Measurements from ENCODE around the gene FNIP1. TPM values are rescaled to one million over a fixed set of nuclear protein-coding genes. Genes with fewer than 3 reads are reported as not detected.
A peak's percentile ranks its signal among the peaks of the same experiment; 100 is the strongest.

The FNIP1 gene
- polyA plus RNA-seq, 1 of the 3 experiments (the other 2 are of a cell fraction) = 2.4 TPM

GRCh38 chr5:131610198-131611063 lies 186.4 kb downstream of the FNIP1 start:
- 37% methylated on average over 5 of the region's 6 CpGs for WGBS (ENCODE audit: low lambda C conversion rate)
- H3F3A ChIP-seq (replicated peaks; ENCODE audit: insufficient read depth) = peaks cover 20% of the 10 kb centered on the region
- no peaks in the 10 kb centered on the region for H3K9me2 ChIP-seq
- no peak overlapping the region; the same call in 1 of the 2 replicates for H3K9ac ChIP-seq
- peak overlapping the region; percentile 25 for H3K4me2 ChIP-seq
- no peak overlapping the region for H2AFZ ChIP-seq (ENCODE audit: low read depth)
- no peaks in the 10 kb centered on the region for H3K9me3 ChIP-seq
- no peak overlapping the region for H3K4me3 ChIP-seq (ENCODE audit: low read depth in 2 of 2, low read length in 1 of 2)
- no peaks in the 10 kb centered on the region for H4K20me1 ChIP-seq (ENCODE audit: insufficient read depth)
- H3K79me2 ChIP-seq (ENCODE audit: insufficient read depth) = peaks cover 87% of the 10 kb centered on the region
- DNase-seq = no peak
- no peaks in the 10 kb centered on the region for H3K36me3 ChIP-seq (replicated peaks in 1 of 2; ENCODE audit: control insufficient read depth in 1 of 2, insufficient read depth in 2 of 2, low read length in 1 of 2)
- peak overlapping the region; percentile 16 to 72; a peak in 3 of 4 replicates for H3K27ac ChIP-seq (ENCODE audit: low read depth in 2 of 2, low read length in 1 of 2)
- no peaks in the 10 kb centered on the region for H3K27me3 ChIP-seq (ENCODE audit: insufficient read depth)
- CTCF ChIA-PET = interaction anchor here (0.5 to 0.6 kb wide), 2 partner anchors 81 to 396 kb away, joined by 3 read pairs; no protein-coding TSS in a partner anchor
- TF ChIP-seq NRF1 (IDR thresholded peaks at IDR 0.05; ENCODE audit: low read depth, low read length) (no peak), RCOR1 (IDR thresholded peaks at IDR 0.05; ENCODE audit: low read length) (no peak), TEAD4 (IDR thresholded peaks at IDR 0.05; ENCODE audit: borderline replicate concordance, insufficient read depth) (peak; percentile 80; the same call in 1 of the 2 replicates), SIN3A (IDR thresholded peaks at IDR 0.05; ENCODE audit: borderline replicate concordance, low read depth, low read length) (no peak), NFIC (IDR thresholded peaks at IDR 0.05; ENCODE audit: borderline replicate concordance) (no peak), USF1 (IDR thresholded peaks at IDR 0.05; ENCODE audit: borderline replicate concordance, low read depth) (no peak), CHD2 (IDR thresholded peaks at IDR 0.05; ENCODE audit: low read length, partially characterized antibody) (no peak), FOSL2 (IDR thresholded peaks at IDR 0.05; ENCODE audit: borderline replicate concordance, low read depth) (peak; percentile 59; the same call in 1 of the 2 replicates), TCF12 (IDR thresholded peaks at IDR 0.05) (peak; percentile 46; the same call in 1 of the 2 replicates), YY1 (IDR thresholded peaks at IDR 0.05; ENCODE audit: low read depth) (no peak; the same call in 1 of the 2 replicates), IRF3 (IDR thresholded peaks at IDR 0.05; ENCODE audit: low read depth, low read length) (no peak), FOXJ3 (CRISPR knock-in tag; IDR thresholded peaks at IDR 0.05) (no peak), EP300 (IDR thresholded peaks at IDR 0.05; ENCODE audit: borderline replicate concordance in 1 of 2, low read depth in 1 of 2, low read length in 1 of 2) (0 out of 4 replicates have a peak, but pooled peaks of 1 of the 2 experiments have one; percentile 40), JUND (IDR thresholded peaks at IDR 0.05) (peak; percentile 60), TAF1 (IDR thresholded peaks at IDR 0.05; ENCODE audit: borderline replicate concordance, low read depth, low read length) (no peak), POLR2AphosphoS5 (IDR thresholded peaks at IDR 0.05; ENCODE audit: low read depth, low read length) (no peak), GATA2 (CRISPR knock-in tag; IDR thresholded peaks at IDR 0.05) (no peak)
- TF ChIP-seq, protein P1, sequence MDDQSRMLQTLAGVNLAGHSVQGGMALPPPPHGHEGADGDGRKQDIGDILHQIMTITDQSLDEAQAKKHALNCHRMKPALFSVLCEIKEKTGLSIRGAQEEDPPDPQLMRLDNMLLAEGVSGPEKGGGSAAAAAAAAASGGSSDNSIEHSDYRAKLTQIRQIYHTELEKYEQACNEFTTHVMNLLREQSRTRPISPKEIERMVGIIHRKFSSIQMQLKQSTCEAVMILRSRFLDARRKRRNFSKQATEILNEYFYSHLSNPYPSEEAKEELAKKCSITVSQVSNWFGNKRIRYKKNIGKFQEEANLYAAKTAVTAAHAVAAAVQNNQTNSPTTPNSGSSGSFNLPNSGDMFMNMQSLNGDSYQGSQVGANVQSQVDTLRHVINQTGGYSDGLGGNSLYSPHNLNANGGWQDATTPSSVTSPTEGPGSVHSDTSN (IDR thresholded peaks at IDR 0.05) = peak; percentile 57
- TF ChIP-seq, protein P2, sequence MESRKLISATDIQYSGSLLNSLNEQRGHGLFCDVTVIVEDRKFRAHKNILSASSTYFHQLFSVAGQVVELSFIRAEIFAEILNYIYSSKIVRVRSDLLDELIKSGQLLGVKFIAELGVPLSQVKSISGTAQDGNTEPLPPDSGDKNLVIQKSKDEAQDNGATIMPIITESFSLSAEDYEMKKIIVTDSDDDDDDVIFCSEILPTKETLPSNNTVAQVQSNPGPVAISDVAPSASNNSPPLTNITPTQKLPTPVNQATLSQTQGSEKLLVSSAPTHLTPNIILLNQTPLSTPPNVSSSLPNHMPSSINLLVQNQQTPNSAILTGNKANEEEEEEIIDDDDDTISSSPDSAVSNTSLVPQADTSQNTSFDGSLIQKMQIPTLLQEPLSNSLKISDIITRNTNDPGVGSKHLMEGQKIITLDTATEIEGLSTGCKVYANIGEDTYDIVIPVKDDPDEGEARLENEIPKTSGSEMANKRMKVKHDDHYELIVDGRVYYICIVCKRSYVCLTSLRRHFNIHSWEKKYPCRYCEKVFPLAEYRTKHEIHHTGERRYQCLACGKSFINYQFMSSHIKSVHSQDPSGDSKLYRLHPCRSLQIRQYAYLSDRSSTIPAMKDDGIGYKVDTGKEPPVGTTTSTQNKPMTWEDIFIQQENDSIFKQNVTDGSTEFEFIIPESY (IDR thresholded peaks at IDR 0.05; ENCODE audit: borderline replicate concordance, low read depth) = 0 out of 2 replicates have a peak, but pooled peaks have one; percentile 15
- TF ChIP-seq, protein P3, sequence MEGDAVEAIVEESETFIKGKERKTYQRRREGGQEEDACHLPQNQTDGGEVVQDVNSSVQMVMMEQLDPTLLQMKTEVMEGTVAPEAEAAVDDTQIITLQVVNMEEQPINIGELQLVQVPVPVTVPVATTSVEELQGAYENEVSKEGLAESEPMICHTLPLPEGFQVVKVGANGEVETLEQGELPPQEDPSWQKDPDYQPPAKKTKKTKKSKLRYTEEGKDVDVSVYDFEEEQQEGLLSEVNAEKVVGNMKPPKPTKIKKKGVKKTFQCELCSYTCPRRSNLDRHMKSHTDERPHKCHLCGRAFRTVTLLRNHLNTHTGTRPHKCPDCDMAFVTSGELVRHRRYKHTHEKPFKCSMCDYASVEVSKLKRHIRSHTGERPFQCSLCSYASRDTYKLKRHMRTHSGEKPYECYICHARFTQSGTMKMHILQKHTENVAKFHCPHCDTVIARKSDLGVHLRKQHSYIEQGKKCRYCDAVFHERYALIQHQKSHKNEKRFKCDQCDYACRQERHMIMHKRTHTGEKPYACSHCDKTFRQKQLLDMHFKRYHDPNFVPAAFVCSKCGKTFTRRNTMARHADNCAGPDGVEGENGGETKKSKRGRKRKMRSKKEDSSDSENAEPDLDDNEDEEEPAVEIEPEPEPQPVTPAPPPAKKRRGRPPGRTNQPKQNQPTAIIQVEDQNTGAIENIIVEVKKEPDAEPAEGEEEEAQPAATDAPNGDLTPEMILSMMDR (IDR thresholded peaks at IDR 0.05) = no peak
- H3K4me1 ChIP-seq (ENCODE audit: control insufficient read depth in 1 of 2, insufficient read depth in 2 of 2, low read depth in 1 of 2, low read length in 1 of 2) = peaks cover 0 to 10% of the 10 kb centered on the region in 2 experiments; a peak in 1 of 4 replicates
- POLR2A ChIA-PET = no interaction called here
